Skeletal muscle satellite cell (primary cell): Measurements from ENCODE around the gene LRRC10. TPM values are rescaled to one million over a fixed set of nuclear protein-coding genes. Genes with fewer than 3 reads are reported as not detected.

Source experiments
- H3K27me3 ChIP-seq: 2 replicates; pipeline ENCODE4 v1.7.0; 2013; ENCODE audit warnings: low read length; ENCODE audit not compliant: control insufficient read depth, insufficient read depth
- H3K36me3 ChIP-seq: 2 replicates; pipeline ENCODE4 v1.7.0; 2013; ENCODE audit warnings: mild to moderate bottlenecking, control low read depth, low read length; ENCODE audit not compliant: insufficient read depth
- H3K4me1 ChIP-seq: 2 replicates; pipeline ENCODE4 v1.7.0; 2013; ENCODE audit warnings: low read length; ENCODE audit not compliant: control insufficient read depth, insufficient read depth
- H3K4me2 ChIP-seq: 2 replicates; pipeline ENCODE4 v1.7.0; 2013; ENCODE audit warnings: mild to moderate bottlenecking, low read length
- H3K4me3 ChIP-seq: 2 replicates; pipeline ENCODE4 v1.7.0; 2013; ENCODE audit warnings: low read length
- H3K9ac ChIP-seq: 2 replicates; pipeline ENCODE4 v1.7.0; 2013; ENCODE audit warnings: mild to moderate bottlenecking, low read depth, low read length, moderate library complexity
- H3K9me3 ChIP-seq: replicated peaks from 2 replicates; pipeline ENCODE4 v1.7.0; 2013; ENCODE audit warnings: mild to moderate bottlenecking, control low read depth, low read length
- small RNA-seq: library from RNA; depleted of rRNA; stranded (forward); fragments of <200 nt; gene quantifications from one replicate; pipeline ENCODE3, GENCODE V24; 2012

Gene LRRC10

GRCh38 chr12:69563166-69563762, 47.4 kb downstream of the LRRC10 start:
- H3K27me3 ChIP-seq, result no peaks in the 10 kb centered on the region

More at GRCh38 chr12:69563166-69563762, 47.4 kb downstream of the LRRC10 start:
- H3K9ac ChIP-seq, result no peak overlapping the region
- peaks cover 17% of the 10 kb centered on the region for H3K36me3 ChIP-seq
- H3K4me3 ChIP-seq, result no peak overlapping the region
- no peaks in the 10 kb centered on the region for H3K4me1 ChIP-seq
- no peak overlapping the region for H3K4me2 ChIP-seq
- no peaks in the 10 kb centered on the region for H3K9me3 ChIP-seq

Small RNAs within 50 kb of the gene (small RNA-seq; reads per million reads assigned to genes)
- not detected for gene MIR3913-1
